Measurements from ENCODE around the gene MLLT1. TPM values are rescaled to one million over a fixed set of nuclear protein-coding genes. Genes with fewer than 3 reads are reported as not detected.

The MLLT1 gene, protein sequence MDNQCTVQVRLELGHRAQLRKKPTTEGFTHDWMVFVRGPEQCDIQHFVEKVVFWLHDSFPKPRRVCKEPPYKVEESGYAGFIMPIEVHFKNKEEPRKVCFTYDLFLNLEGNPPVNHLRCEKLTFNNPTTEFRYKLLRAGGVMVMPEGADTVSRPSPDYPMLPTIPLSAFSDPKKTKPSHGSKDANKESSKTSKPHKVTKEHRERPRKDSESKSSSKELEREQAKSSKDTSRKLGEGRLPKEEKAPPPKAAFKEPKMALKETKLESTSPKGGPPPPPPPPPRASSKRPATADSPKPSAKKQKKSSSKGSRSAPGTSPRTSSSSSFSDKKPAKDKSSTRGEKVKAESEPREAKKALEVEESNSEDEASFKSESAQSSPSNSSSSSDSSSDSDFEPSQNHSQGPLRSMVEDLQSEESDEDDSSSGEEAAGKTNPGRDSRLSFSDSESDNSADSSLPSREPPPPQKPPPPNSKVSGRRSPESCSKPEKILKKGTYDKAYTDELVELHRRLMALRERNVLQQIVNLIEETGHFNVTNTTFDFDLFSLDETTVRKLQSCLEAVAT
- 43.3 TPM for polyA plus RNA-seq (2013, experiment 1 of 2)
- 43.5 TPM for polyA plus RNA-seq (2013, experiment 2 of 2)

DNA sequence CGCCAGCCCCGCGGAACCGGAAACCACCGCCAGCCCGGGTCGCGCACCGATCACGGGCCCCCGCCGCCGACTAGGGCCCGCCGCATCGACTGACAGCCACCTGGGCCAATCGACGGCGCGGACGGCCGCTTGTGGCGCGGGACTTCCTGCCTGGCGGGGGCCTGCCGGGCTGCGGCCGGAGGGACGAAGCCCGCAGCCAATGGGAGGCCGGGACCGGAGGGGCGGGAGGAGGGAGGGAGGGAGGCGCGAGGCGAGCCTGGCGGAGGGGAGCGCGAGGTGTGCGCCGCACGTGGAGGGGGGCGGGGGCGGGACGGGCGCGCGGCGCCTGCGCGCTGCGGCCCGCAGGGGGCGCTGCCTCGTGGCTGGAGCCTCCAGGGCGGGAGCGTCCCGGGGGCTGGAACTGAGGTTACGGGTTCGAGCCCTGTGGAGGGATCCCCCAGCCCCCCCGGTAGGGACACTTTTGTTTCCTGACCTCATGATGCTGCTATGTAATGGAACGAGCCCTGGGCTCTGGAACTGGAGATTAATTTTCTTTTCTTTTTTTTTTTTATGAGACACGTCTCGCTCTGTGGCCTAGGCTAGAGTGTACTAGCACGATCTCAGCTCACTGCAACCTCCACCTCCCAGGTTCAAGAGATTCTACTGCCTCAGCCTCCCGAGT is at the start of gene MLLT1:
TSS of gene MLLT1 (minus strand) at position 45 of the 661 bp plus-strand sequence. CDS start 191 bp downstream, outside the sequence.
- Histone ChIP-seq H3K4ac (ENCODE audit: low read length) (no peak within 1 kb of the TSS), H2BK5ac (ENCODE audit: low read length) (peak within 1 kb of the TSS; percentile 88), H2BK15ac (ENCODE audit: low read length) (no peak within 1 kb of the TSS), H3K18ac (ENCODE audit: low read length) (peak within 1 kb of the TSS; percentile 86), H2BK120ac (ENCODE audit: low read depth, low read length) (peak within 1 kb of the TSS; percentile 51), H3K9ac (ENCODE audit: low read depth, low read length, poor library complexity) (peak within 1 kb of the TSS; percentile 85), H3K9me3 (replicated peaks in 1 of 2; ENCODE audit: control insufficient read depth in 2 of 2, insufficient read depth in 1 of 2, low read depth in 1 of 2, low read length in 2 of 2) (no peaks in the 10 kb centered on the region), H3K36me3 (replicated peaks in 1 of 2; ENCODE audit: control insufficient read depth in 2 of 2, insufficient read depth in 2 of 2, low read length in 2 of 2) (peaks cover 4 to 26% of the 10 kb centered on the region in 2 donors), H3K27ac (replicated peaks; ENCODE audit: low read length) (no peak within 1 kb of the TSS), H4K91ac (ENCODE audit: low read depth, low read length, poor library complexity) (no peak within 1 kb of the TSS), H3K14ac (ENCODE audit: low read length) (no peak within 1 kb of the TSS), H3K4me2 (ENCODE audit: insufficient read depth, low read length, poor library complexity, severe bottlenecking) (peak within 1 kb of the TSS; percentile 79), H2AK5ac (ENCODE audit: low read depth, low read length) (peak within 1 kb of the TSS; percentile 88), H3K27me3 (ENCODE audit: control insufficient read depth in 3 of 3, insufficient read depth in 3 of 3, low read depth in 1 of 3, low read length in 3 of 3) (no peaks in the 10 kb centered on the region), H3K79me1 (ENCODE audit: low read depth, low read length) (peaks cover 3% of the 10 kb centered on the region), H3K4me1 (ENCODE audit: control insufficient read depth in 2 of 2, insufficient read depth in 1 of 2, low read depth in 1 of 2, low read length in 2 of 2) (peaks cover 11 to 12% of the 10 kb centered on the region in 2 donors), H2AFZ (ENCODE audit: low read length) (peak within 1 kb of the TSS; percentile 77), H3K4me3 (ENCODE audit: low read length in 2 of 2) (peak within 1 kb of the TSS; percentile 88 to 93), H3K23ac (ENCODE audit: low read depth, low read length, poor library complexity) (no peak within 1 kb of the TSS), H4K8ac (ENCODE audit: low read depth, low read length) (no peak within 1 kb of the TSS), H2BK12ac (ENCODE audit: low read length) (no peak within 1 kb of the TSS)
- peak; percentile 93 for DNase-seq (ENCODE audit: low spot score)
- no CpG with 5 or more reads among the region's 66 CpGs for WGBS, 2 donors (ENCODE audit: extremely low coverage in 2 of 2, insufficient read length in 2 of 2, insufficient replicate concordance in 1 of 2)

DNA sequence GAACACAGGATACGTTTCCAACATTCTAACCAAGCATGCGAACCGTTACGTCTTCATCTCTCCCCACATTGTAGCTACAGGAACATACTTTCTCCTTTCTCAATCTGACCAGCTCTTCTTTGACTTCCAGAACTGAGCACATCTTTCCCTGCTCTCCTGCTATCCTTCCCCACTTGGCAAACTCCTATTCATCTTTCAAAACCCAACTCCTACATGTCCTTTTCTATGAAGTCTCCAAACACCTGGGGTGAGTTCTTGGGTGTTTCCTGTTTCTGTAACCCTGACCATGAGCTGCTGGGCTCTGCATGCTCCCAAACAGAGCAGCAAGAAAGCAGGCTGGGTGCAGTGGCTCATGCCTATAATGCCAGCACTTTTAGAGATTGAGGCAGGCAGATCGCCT is 47.0 kb upstream of the MLLT1 start:
- WGBS, 2 donors (ENCODE audit: extremely low coverage in 2 of 2, insufficient read length in 2 of 2, insufficient replicate concordance in 1 of 2), result no CpG with 5 or more reads among the region's 5 CpGs

DNA sequence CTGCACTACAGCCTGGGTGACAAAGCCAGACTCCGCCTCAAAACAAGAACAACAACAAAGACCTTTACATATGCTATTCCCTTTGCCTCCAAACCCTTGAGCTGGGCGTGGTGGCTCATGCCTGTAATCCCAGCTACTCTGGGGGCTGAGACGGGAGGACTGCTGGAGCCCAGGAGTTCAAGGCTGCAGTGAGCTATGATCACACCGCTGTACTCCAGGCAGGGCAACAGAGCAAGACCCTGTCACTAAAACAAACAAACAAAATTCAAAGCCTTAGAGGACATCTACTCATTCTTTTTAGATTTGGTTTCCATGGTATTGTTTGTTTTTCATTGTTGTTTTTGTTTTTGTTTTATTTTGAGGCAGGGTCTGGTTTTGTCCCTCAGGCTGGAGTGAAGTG is 45.8 kb upstream of the MLLT1 start:
- Histone ChIP-seq H4K8ac (ENCODE audit: low read depth, low read length) (no peak overlapping the region), H3K4ac (ENCODE audit: low read length) (no peak overlapping the region), H3K79me1 (ENCODE audit: low read depth, low read length) (no peaks in the 10 kb centered on the region), H3K23ac (ENCODE audit: low read depth, low read length, poor library complexity) (no peak overlapping the region), H3K9me3 (replicated peaks in 1 of 2; ENCODE audit: control insufficient read depth in 2 of 2, insufficient read depth in 1 of 2, low read depth in 1 of 2, low read length in 2 of 2) (peaks cover 0 to 10% of the 10 kb centered on the region in 2 donors), H3K27me3 (ENCODE audit: control insufficient read depth in 3 of 3, insufficient read depth in 3 of 3, low read depth in 1 of 3, low read length in 3 of 3) (no peaks in the 10 kb centered on the region), H3K9ac (ENCODE audit: low read depth, low read length, poor library complexity) (no peak overlapping the region), H2BK12ac (ENCODE audit: low read length) (no peak overlapping the region), H3K36me3 (replicated peaks in 1 of 2; ENCODE audit: control insufficient read depth in 2 of 2, insufficient read depth in 2 of 2, low read length in 2 of 2) (no peaks in the 10 kb centered on the region), H4K91ac (ENCODE audit: low read depth, low read length, poor library complexity) (no peak overlapping the region), H3K4me3 (ENCODE audit: low read length in 2 of 2) (no peak overlapping the region), H2AK5ac (ENCODE audit: low read depth, low read length) (no peak overlapping the region), H3K18ac (ENCODE audit: low read length) (no peak overlapping the region), H2BK120ac (ENCODE audit: low read depth, low read length) (no peak overlapping the region), H3K4me1 (ENCODE audit: control insufficient read depth in 2 of 2, insufficient read depth in 1 of 2, low read depth in 1 of 2, low read length in 2 of 2) (no peaks in the 10 kb centered on the region), H3K27ac (replicated peaks; ENCODE audit: low read length) (no peak overlapping the region), H2BK5ac (ENCODE audit: low read length) (no peak overlapping the region), H2AFZ (ENCODE audit: low read length) (no peak overlapping the region), H3K4me2 (ENCODE audit: insufficient read depth, low read length, poor library complexity, severe bottlenecking) (no peak overlapping the region), H2BK15ac (ENCODE audit: low read length) (no peak overlapping the region), H3K14ac (ENCODE audit: low read length) (no peak overlapping the region)
- no CpG with 5 or more reads among the region's 4 CpGs for WGBS, 2 donors (ENCODE audit: extremely low coverage in 2 of 2, insufficient read length in 2 of 2, insufficient replicate concordance in 1 of 2)
- DNase-seq (ENCODE audit: low spot score), result no peak

More for the DNA sequence above, 47.0 kb upstream of the MLLT1 start:
- H3K9me3 ChIP-seq (replicated peaks in 1 of 2; ENCODE audit: control insufficient read depth in 2 of 2, insufficient read depth in 1 of 2, low read depth in 1 of 2, low read length in 2 of 2), result peaks cover 0 to 9% of the 10 kb centered on the region in 2 donors
- H3K79me1 ChIP-seq (ENCODE audit: low read depth, low read length), result no peaks in the 10 kb centered on the region
- no peak overlapping the region for H2BK12ac ChIP-seq (ENCODE audit: low read length)
- DNase-seq (ENCODE audit: low spot score), result no peak
- no peak overlapping the region for H3K4me2 ChIP-seq (ENCODE audit: insufficient read depth, low read length, poor library complexity, severe bottlenecking)
- H4K8ac ChIP-seq (ENCODE audit: low read depth, low read length), result no peak overlapping the region
- peak overlapping the region; percentile 49 for H2AFZ ChIP-seq (ENCODE audit: low read length)
- H4K91ac ChIP-seq (ENCODE audit: low read depth, low read length, poor library complexity), result no peak overlapping the region
- H2BK15ac ChIP-seq (ENCODE audit: low read length), result no peak overlapping the region
- H3K9ac ChIP-seq (ENCODE audit: low read depth, low read length, poor library complexity), result no peak overlapping the region
- no peak overlapping the region for H3K23ac ChIP-seq (ENCODE audit: low read depth, low read length, poor library complexity)
- no peak overlapping the region for H3K4ac ChIP-seq (ENCODE audit: low read length)
- H2AK5ac ChIP-seq (ENCODE audit: low read depth, low read length), result no peak overlapping the region
- H2BK120ac ChIP-seq (ENCODE audit: low read depth, low read length), result no peak overlapping the region
- H3K4me3 ChIP-seq (ENCODE audit: low read length in 2 of 2), result peak overlapping the region in 1 of 2 donors; percentile 28
- no peak overlapping the region for H3K27ac ChIP-seq (replicated peaks; ENCODE audit: low read length)
- no peaks in the 10 kb centered on the region for H3K27me3 ChIP-seq (ENCODE audit: control insufficient read depth in 3 of 3, insufficient read depth in 3 of 3, low read depth in 1 of 3, low read length in 3 of 3)
- H3K4me1 ChIP-seq (ENCODE audit: control insufficient read depth in 2 of 2, insufficient read depth in 1 of 2, low read depth in 1 of 2, low read length in 2 of 2), result no peaks in the 10 kb centered on the region
- no peak overlapping the region for H3K18ac ChIP-seq (ENCODE audit: low read length)
- no peak overlapping the region for H2BK5ac ChIP-seq (ENCODE audit: low read length)
- no peak overlapping the region for H3K14ac ChIP-seq (ENCODE audit: low read length)
- no peaks in the 10 kb centered on the region for H3K36me3 ChIP-seq (replicated peaks in 1 of 2; ENCODE audit: control insufficient read depth in 2 of 2, insufficient read depth in 2 of 2, low read length in 2 of 2)

DNA sequence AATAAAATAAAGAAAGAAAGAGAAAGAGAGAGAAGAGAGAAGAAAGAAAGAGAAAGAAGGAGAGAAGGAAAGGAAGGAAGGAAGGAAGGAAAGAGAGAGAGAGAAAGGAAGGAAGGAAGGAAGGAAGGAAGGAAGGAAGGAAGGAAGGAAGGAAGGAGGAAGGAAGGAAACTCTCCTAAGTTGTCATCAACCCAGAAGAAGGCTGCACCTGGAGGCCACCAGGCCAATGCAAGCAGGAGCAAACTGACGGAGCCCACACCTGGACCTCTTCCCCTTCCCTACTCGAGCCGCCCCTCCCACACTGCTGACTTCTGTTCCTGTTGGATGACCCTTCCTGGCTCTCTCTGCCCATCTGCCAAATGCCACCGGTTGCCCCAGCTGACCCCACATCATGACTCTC is 45.0 kb upstream of the MLLT1 start:
- H3K36me3 ChIP-seq (replicated peaks in 1 of 2; ENCODE audit: control insufficient read depth in 2 of 2, insufficient read depth in 2 of 2, low read length in 2 of 2), result no peaks in the 10 kb centered on the region
- H3K14ac ChIP-seq (ENCODE audit: low read length), result no peak overlapping the region
- no peak overlapping the region for H4K91ac ChIP-seq (ENCODE audit: low read depth, low read length, poor library complexity)
- DNase-seq (ENCODE audit: low spot score), result no peak
- no peak overlapping the region for H3K4me3 ChIP-seq (ENCODE audit: low read length in 2 of 2)
- H3K4ac ChIP-seq (ENCODE audit: low read length), result no peak overlapping the region
- no peak overlapping the region for H3K18ac ChIP-seq (ENCODE audit: low read length)
- H3K79me1 ChIP-seq (ENCODE audit: low read depth, low read length), result no peaks in the 10 kb centered on the region
- H3K23ac ChIP-seq (ENCODE audit: low read depth, low read length, poor library complexity), result no peak overlapping the region
- no CpG with 5 or more reads among the region's 4 CpGs for WGBS, 2 donors (ENCODE audit: extremely low coverage in 2 of 2, insufficient read length in 2 of 2, insufficient replicate concordance in 1 of 2)
- H2AK5ac ChIP-seq (ENCODE audit: low read depth, low read length), result no peak overlapping the region
- no peak overlapping the region for H3K9ac ChIP-seq (ENCODE audit: low read depth, low read length, poor library complexity)
- H2AFZ ChIP-seq (ENCODE audit: low read length), result no peak overlapping the region
- H2BK5ac ChIP-seq (ENCODE audit: low read length), result no peak overlapping the region
- H3K4me2 ChIP-seq (ENCODE audit: insufficient read depth, low read length, poor library complexity, severe bottlenecking), result no peak overlapping the region
- H2BK12ac ChIP-seq (ENCODE audit: low read length), result no peak overlapping the region
- H2BK120ac ChIP-seq (ENCODE audit: low read depth, low read length), result no peak overlapping the region
- peaks cover 0 to 10% of the 10 kb centered on the region in 2 donors for H3K9me3 ChIP-seq (replicated peaks in 1 of 2; ENCODE audit: control insufficient read depth in 2 of 2, insufficient read depth in 1 of 2, low read depth in 1 of 2, low read length in 2 of 2)
- no peaks in the 10 kb centered on the region for H3K27me3 ChIP-seq (ENCODE audit: control insufficient read depth in 3 of 3, insufficient read depth in 3 of 3, low read depth in 1 of 3, low read length in 3 of 3)
- H2BK15ac ChIP-seq (ENCODE audit: low read length), result no peak overlapping the region
- H3K4me1 ChIP-seq (ENCODE audit: control insufficient read depth in 2 of 2, insufficient read depth in 1 of 2, low read depth in 1 of 2, low read length in 2 of 2), result no peaks in the 10 kb centered on the region
- no peak overlapping the region for H4K8ac ChIP-seq (ENCODE audit: low read depth, low read length)
- H3K27ac ChIP-seq (replicated peaks; ENCODE audit: low read length), result no peak overlapping the region
